LNCaP clone FGC (cell line): ENCODE measurements around the gene RAP1GAP2.
"Not testable (repeated sequence)": the region's sequence is repeated elsewhere in the genome, so short reads cannot be mapped to it uniquely, and the experiment has no call there.

Experiments used
- DNase-seq: peaks from one replicate; pipeline ENCODE4 v3.0.0-alpha.2; 2011; ENCODE audit warnings: low read depth
- H3K4me3 ChIP-seq: 2 replicates; pipeline ENCODE4 v1.5.1; 2011; ENCODE audit warnings: mild to moderate bottlenecking, low read depth, low read length, control low read depth
- CTCF ChIP-seq: IDR thresholded peaks from 2 replicates; pipeline ENCODE4 v1.5.1; 2012; ENCODE audit warnings: mild to moderate bottlenecking; ENCODE audit not compliant: control insufficient read depth, insufficient read depth; ENCODE audit errors: extremely low read depth

RAP1GAP2 gene

DNA sequence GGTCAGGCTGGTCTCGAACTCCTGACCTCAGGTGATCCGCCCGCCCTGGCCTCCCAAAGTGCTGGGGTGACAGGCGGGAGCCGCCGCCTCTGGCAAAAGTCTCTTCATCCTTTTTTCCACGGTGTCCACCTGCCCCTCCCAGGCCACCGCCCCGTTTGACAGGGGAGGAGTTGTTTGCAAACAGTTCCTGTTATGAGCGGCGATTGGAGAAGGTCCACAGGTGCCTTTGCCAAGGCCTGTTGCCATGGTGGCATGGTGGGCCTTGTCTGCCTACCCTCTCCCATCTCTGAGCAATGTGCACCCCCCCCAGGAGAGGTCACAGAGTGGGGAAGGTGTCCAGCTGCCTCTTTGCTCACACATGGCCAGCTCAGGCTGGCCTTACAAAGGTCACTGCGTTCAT lies 16.0 kb upstream of the RAP1GAP2 start:
- DNase-seq: no peak
- no peak for TF ChIP-seq CTCF
- no peak overlapping the region for H3K4me3 ChIP-seq

DNA sequence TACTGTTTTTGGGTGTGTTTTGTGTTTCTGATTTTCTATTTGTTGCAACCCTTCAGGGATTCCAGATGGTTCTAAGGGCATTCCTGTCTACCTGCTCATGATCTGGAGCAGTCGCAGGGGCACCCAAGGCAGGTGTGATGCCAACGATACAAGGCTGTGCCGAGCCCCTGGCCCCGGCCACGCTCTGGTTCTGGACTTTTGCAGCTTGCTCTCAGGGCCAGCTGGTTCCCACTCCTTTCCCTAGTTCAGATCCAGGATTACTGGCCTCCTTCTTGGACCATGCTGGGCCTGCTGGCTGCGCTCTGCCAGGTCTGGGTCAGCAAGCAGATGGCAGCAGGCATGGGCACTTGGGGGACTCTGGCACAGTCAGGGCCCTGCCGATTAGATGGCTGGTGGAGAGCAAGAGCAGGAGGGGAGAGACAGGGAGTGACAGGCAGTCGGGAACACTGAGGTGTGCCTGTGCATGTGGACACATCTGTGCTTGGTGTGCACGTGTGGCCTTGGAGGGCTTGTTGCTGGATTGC lies 15.2 kb upstream of the RAP1GAP2 start:
- no peak for TF ChIP-seq CTCF
- H3K4me3 ChIP-seq: no peak overlapping the region
- no peak for DNase-seq

- DNase-seq, H3K4me3 ChIP-seq: not testable (repeated sequence)
Measured at GRCh38 chr17:2781598-2781997, 14.6 kb upstream of the RAP1GAP2 start.

GRCh38 chr17:2782055-2782454 lies 14.2 kb upstream of the RAP1GAP2 start:
- DNase-seq: no peak
- H3K4me3 ChIP-seq: no peak overlapping the region
- TF ChIP-seq CTCF: no peak

DNA sequence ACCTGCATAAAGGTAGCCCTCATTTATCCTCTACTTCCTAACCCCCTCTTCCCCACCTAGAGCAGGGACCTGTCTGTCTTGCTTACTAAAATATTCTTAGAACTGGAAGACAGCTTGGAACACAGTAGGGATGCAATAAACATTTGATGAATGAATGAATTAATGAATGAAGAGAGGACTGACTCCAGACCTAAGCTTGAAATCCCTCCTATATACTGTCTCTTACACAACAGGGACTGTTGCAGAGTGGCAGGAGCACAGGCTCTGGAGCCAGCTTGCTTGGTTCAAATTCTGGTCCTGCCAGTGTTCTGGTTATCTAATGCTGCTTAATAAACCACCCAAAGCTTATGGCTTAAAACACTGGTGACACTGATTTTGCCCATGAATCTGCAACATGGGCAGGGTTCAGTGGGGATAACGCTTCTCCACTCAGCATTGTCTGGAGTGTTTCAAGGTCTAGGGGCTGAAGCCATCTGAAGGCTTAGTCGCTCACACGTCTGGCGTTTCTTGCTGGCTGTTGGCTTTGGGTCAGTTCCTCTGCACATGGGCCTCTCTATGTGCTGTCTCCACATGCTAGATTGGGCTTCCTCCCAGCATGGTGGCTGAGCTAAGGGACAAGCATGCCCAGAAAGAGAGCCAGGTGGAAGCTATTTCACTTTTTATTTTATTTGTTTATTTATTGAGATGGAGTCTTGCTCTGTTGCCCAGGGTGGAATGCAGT lies 12.8 kb upstream of the RAP1GAP2 start:
- no peak for DNase-seq
- H3K4me3 ChIP-seq: no peak overlapping the region
- TF ChIP-seq CTCF: no peak

DNA sequence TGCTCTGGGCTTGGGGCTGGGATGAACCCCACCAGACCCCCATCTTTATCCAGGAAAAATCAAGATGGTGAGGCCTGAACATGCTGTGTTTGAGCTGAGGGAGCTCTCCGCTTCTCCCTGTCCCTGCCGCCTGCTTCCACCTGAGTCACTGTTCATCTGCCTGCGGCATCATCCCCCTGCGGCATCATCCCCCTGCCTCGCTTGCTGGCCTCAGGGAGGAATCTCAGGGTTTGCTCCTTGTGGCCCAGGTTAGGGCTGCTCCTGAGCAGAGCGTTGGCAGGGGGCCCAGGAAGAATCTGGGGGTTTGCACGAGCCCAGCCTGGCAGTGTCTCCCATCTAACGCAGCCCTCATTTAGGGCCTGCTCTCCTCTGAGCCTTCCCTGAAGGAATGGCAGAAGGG lies 11.4 kb upstream of the RAP1GAP2 start:
- DNase-seq: no peak
- TF ChIP-seq CTCF: no peak
- no peak overlapping the region for H3K4me3 ChIP-seq

- not testable (repeated sequence) for H3K4me3 ChIP-seq, DNase-seq
Measured at GRCh38 chr17:2785376-2785775, 10.9 kb upstream of the RAP1GAP2 start.

- no peak overlapping the region for H3K4me3 ChIP-seq
- DNase-seq: peak; percentile 44
- TF ChIP-seq CTCF: peak; percentile 84
Measured at GRCh38 chr17:2786176-2786881, 9.9 kb upstream of the RAP1GAP2 start.
